PC-3 (cell line): ENCODE measurements around the gene ATL2. TPM values are rescaled to one million over a fixed set of nuclear protein-coding genes. Genes with fewer than 3 reads are reported as not detected.

Experiments
- ATAC-seq: fragments of 200-7000 bp; cut with Tn5 transposase; 2 replicates; pipeline ENCODE4 v1.9.1; 2020; ENCODE audit warnings: mild to moderate bottlenecking, moderate library complexity
- BruUV-seq: library from RNA; stranded (reverse); fragments of 400-500 nt; replicated peaks from 2 replicates; lab custom pipeline; 2021; lab: Mats Ljungman, UMichigan
- CTCF ChIA-PET: fragments of 300-600 bp; sonication (Branson Sonifier 250); formaldehyde crosslinking; loops from one replicate; lab custom pipeline; 2022; ENCODE audit warnings: antibody characterized with exemption; lab: Charles Lee
- POLR2A ChIA-PET: fragments of 300-600 bp; sonication (Branson Sonifier 250); formaldehyde crosslinking; loops from one replicate; lab custom pipeline; 2022; ENCODE audit warnings: antibody characterized with exemption; ENCODE audit not compliant: unreplicated experiment; lab: Charles Lee
- DNase-seq: peaks from one replicate; pipeline ENCODE4 v3.0.0-alpha.2; 2015
- H2AFZ ChIP-seq: fragments of 300-600 bp; sonication (generic); 2 replicates; pipeline ENCODE4 v1.6.0; 2016; ENCODE audit warnings: antibody characterized with exemption, low read length
- H3F3A ChIP-seq: fragments of 300-600 bp; sonication (generic); one replicate; pipeline ENCODE4 v1.6.0; 2017; ENCODE audit warnings: antibody characterized with exemption, low read length, control low read depth, mild to moderate bottlenecking; ENCODE audit not compliant: unreplicated experiment
- H3K27ac ChIP-seq: fragments of 300-600 bp; sonication (generic); 2 replicates; pipeline ENCODE4 v1.5.1; 2016; ENCODE audit warnings: mild to moderate bottlenecking, low read length
- H3K27me3 ChIP-seq: fragments of 300-600 bp; sonication (generic); 2 replicates; pipeline ENCODE4 v1.6.1; 2016; ENCODE audit warnings: low read length, mixed read lengths
- H3K36me3 ChIP-seq: fragments of 300-600 bp; sonication (generic); 2 replicates; pipeline ENCODE4 v1.6.1; 2016; ENCODE audit warnings: low read depth, mixed run types, low read length, mixed read lengths
- H3K4me1 ChIP-seq: fragments of 300-600 bp; sonication (generic); 2 replicates; pipeline ENCODE4 v1.5.1; 2016; ENCODE audit warnings: low read length; ENCODE audit not compliant: insufficient read depth
- H3K4me2 ChIP-seq: fragments of 300-600 bp; sonication (generic); 2 replicates; pipeline ENCODE4 v1.6.0; 2016; ENCODE audit warnings: low read length
- H3K4me3 ChIP-seq: fragments of 300-600 bp; sonication (generic); 2 replicates; pipeline ENCODE4 v1.5.1; 2016; ENCODE audit warnings: mild to moderate bottlenecking, low read length, mixed read lengths
- H3K79me2 ChIP-seq: fragments of 300-600 bp; sonication (generic); 2 replicates; pipeline ENCODE4 v1.6.1; 2017; ENCODE audit warnings: low read length, mixed read lengths
- H3K9ac ChIP-seq: fragments of 300-600 bp; sonication (generic); 2 replicates; pipeline ENCODE4 v1.6.0; 2016; ENCODE audit warnings: mild to moderate bottlenecking, low read length
- H3K9me2 ChIP-seq: fragments of 300-600 bp; sonication (generic); replicated peaks from 2 replicates; pipeline ENCODE4 v1.6.1; 2016; ENCODE audit warnings: mixed run types, low read length, mixed read lengths
- H3K9me3 ChIP-seq: fragments of 300-600 bp; sonication (generic); 2 replicates; pipeline ENCODE4 v1.6.1; 2016; ENCODE audit warnings: low read length, mixed read lengths
- H4K20me1 ChIP-seq: fragments of 300-600 bp; sonication (generic); 2 replicates; pipeline ENCODE4 v1.6.1; 2016; ENCODE audit warnings: low read length, mixed read lengths
- EZH2 ChIP-seq: fragments of 300-600 bp; sonication (generic); IDR thresholded peaks from one replicate; pipeline ENCODE4 v1.6.1; 2017; ENCODE audit warnings: antibody characterized with exemption, mild to moderate bottlenecking, low read length; ENCODE audit not compliant: unreplicated experiment
- EZH2phosphoT487 ChIP-seq: fragments of 300-600 bp; sonication (generic); IDR thresholded peaks from 2 replicates; pipeline ENCODE4 v1.6.1; 2018; ENCODE audit warnings: mild to moderate bottlenecking, antibody characterized with exemption, low read length, borderline replicate concordance
- intact Hi-C: fragments of 100-400 bp; cut with micrococcal nuclease; formaldehyde crosslinking; loops from 2 replicates; pipeline ENCODE4 v1.9.0; 2023
- total RNA-seq: library from RNA; depleted of rRNA; stranded (reverse); fragments of >200 nt; gene quantifications from 2 replicates; pipeline ENCODE4 v1.2.3, GENCODE V29; 2014
- TF ChIP-seq, protein P1 (sequence below): fragments of 300-600 bp; sonication (generic); conservative IDR thresholded peaks from 2 replicates; pipeline ENCODE4 v1.5.1; 2017; ENCODE audit warnings: antibody characterized with exemption, low read depth, mild to moderate bottlenecking, low read length

The ATL2 gene
- total RNA-seq, 1 experiment from 2014 or later: 89.4 TPM

DNA sequence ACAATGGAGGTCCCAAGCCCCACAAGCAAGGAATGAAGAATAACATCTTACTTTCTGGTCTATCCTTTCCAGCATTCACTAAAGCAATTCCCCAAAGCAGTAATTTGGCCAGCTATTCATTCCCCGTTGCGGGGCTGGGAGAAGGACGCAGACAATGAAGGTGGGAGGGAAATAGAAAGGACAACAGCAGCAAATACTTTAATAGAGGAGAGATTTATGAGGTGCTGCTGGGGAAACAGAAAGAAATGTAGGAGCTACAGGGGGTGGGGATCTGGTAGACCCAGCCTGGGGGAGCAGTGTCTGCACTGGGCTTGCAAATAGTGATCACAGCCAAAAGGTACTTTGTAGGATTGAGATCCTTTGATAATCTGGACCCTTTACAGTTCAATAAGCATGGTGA is 13.9 kb upstream of the ATL2 start:
- Histone ChIP-seq H2AFZ (no peak overlapping the region), H3F3A (no peaks in the 10 kb centered on the region), H3K9me2 (no peaks in the 10 kb centered on the region), H3K9me3 (no peaks in the 10 kb centered on the region), H3K79me2 (no peaks in the 10 kb centered on the region), H3K4me2 (no peak overlapping the region), H3K27me3 (no peaks in the 10 kb centered on the region), H3K27ac (no peak overlapping the region), H3K9ac (no peak overlapping the region), H3K36me3 (no peaks in the 10 kb centered on the region), H3K4me1 (peaks cover 21% of the 10 kb centered on the region), H3K4me3 (no peak overlapping the region), H4K20me1 (no peaks in the 10 kb centered on the region)
- CTCF ChIA-PET: no interaction called here
- DNase-seq (no peak), ATAC-seq (no peak)
- no TSS peak for BruUV-seq
- POLR2A ChIA-PET: no interaction called here
- intact Hi-C loops: no loop called here
- TF ChIP-seq EZH2 (no peak), EZH2phosphoT487 (no peak)
- TF ChIP-seq, protein P1, sequence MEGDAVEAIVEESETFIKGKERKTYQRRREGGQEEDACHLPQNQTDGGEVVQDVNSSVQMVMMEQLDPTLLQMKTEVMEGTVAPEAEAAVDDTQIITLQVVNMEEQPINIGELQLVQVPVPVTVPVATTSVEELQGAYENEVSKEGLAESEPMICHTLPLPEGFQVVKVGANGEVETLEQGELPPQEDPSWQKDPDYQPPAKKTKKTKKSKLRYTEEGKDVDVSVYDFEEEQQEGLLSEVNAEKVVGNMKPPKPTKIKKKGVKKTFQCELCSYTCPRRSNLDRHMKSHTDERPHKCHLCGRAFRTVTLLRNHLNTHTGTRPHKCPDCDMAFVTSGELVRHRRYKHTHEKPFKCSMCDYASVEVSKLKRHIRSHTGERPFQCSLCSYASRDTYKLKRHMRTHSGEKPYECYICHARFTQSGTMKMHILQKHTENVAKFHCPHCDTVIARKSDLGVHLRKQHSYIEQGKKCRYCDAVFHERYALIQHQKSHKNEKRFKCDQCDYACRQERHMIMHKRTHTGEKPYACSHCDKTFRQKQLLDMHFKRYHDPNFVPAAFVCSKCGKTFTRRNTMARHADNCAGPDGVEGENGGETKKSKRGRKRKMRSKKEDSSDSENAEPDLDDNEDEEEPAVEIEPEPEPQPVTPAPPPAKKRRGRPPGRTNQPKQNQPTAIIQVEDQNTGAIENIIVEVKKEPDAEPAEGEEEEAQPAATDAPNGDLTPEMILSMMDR: no peak

- no peak for DNase-seq
- ATAC-seq: no peak
- no peaks in the 10 kb centered on the region for H3K36me3 ChIP-seq
- no peaks in the 10 kb centered on the region for H3F3A ChIP-seq
- H3K4me2 ChIP-seq: no peak overlapping the region
- BruUV-seq: no TSS peak
- H3K9me2 ChIP-seq: no peaks in the 10 kb centered on the region
- intact Hi-C loops: no loop called here
- POLR2A ChIA-PET: no interaction called here
- no peaks in the 10 kb centered on the region for H3K9me3 ChIP-seq
- no peaks in the 10 kb centered on the region for H3K79me2 ChIP-seq
- H3K27ac ChIP-seq: no peak overlapping the region
- H3K4me1 ChIP-seq: peaks cover 9% of the 10 kb centered on the region
- no peak overlapping the region for H2AFZ ChIP-seq
- CTCF ChIA-PET: no interaction called here
- H3K9ac ChIP-seq: no peak overlapping the region
- TF ChIP-seq, protein P1: no peak
- TF ChIP-seq EZH2phosphoT487 (no peak), EZH2 (no peak)
- no peak overlapping the region for H3K4me3 ChIP-seq
- no peaks in the 10 kb centered on the region for H4K20me1 ChIP-seq
- no peaks in the 10 kb centered on the region for H3K27me3 ChIP-seq
Observed at GRCh38 chr2:38387887-38388286, 10.8 kb upstream of the ATL2 start.

- Histone ChIP-seq H3K79me2 (no peaks in the 10 kb centered on the region), H3K9me2 (no peaks in the 10 kb centered on the region), H2AFZ (no peak overlapping the region), H3K9ac (no peak overlapping the region), H3K27me3 (no peaks in the 10 kb centered on the region), H3K9me3 (no peaks in the 10 kb centered on the region), H3K36me3 (no peaks in the 10 kb centered on the region), H3K27ac (no peak overlapping the region), H3K4me3 (no peak overlapping the region), H4K20me1 (no peaks in the 10 kb centered on the region), H3K4me1 (peaks cover 9% of the 10 kb centered on the region), H3K4me2 (no peak overlapping the region), H3F3A (no peaks in the 10 kb centered on the region)
- ChIA-PET POLR2A (no interaction called here), CTCF (no interaction called here)
- no peak for DNase-seq
- intact Hi-C loops: no loop called here
- no peak for ATAC-seq
- no peak for TF ChIP-seq EZH2phosphoT487
- TF ChIP-seq EZH2: no peak
- TF ChIP-seq, protein P1: no peak
- no TSS peak for BruUV-seq
Observed at GRCh38 chr2:38386821-38387220, 9.7 kb upstream of the ATL2 start.
